Ascending aorta (tissue), 2 donors: ENCODE results near the gene STH. TPM values are rescaled to one million over a fixed set of nuclear protein-coding genes. Genes with fewer than 3 reads are reported as not detected.
"Not testable (repeated sequence)": the region's sequence is repeated elsewhere in the genome, so short reads cannot be mapped to it uniquely, and the experiment has no call there.

Source experiments
- DNase-seq, 2 donors: peaks; one replicate each; pipeline ENCODE4 v3.0.0-alpha.2; 2019; ENCODE audit warnings: low spot score in 2 of 2
- H3K27ac ChIP-seq, 2 donors: fragments of 200-600 bp; sonication (generic); one replicate each; pipeline ENCODE4 v1.5.1; 2016 to 2017; ENCODE audit warnings: mild to moderate bottlenecking in 1 of 2
- H3K27me3 ChIP-seq: fragments of 200-600 bp; sonication (generic); one replicate; pipeline ENCODE4 v1.5.1; 2017
- H3K36me3 ChIP-seq, 2 donors: fragments of 200-600 bp; sonication (generic); one replicate each; pipeline ENCODE4 v1.5.1; 2016
- H3K4me1 ChIP-seq, 2 donors: fragments of 200-600 bp; sonication (generic); one replicate each; pipeline ENCODE4 v1.5.1; 2016 to 2017; ENCODE audit warnings: mild to moderate bottlenecking in 1 of 2
- H3K4me3 ChIP-seq, 2 donors: fragments of 200-600 bp; sonication (generic); one replicate each; pipeline ENCODE4 v1.5.1; 2016 to 2017; ENCODE audit warnings: mild to moderate bottlenecking in 1 of 2
- H3K9me3 ChIP-seq, 2 donors: fragments of 200-600 bp; sonication (generic); one replicate each; pipeline ENCODE4 v1.5.1; 2016
- CTCF ChIP-seq, 3 experiments: fragments of 200-600 bp in 2 of 3; fragments of 450-650 bp in 1 of 3; sonication (generic) in 2 of 3; IDR thresholded peaks; one replicate each; pipeline ENCODE4 v1.5.1; 2016 to 2019; ENCODE audit warnings: antibody characterized with exemption in 3 of 3, mild to moderate bottlenecking in 1 of 3, moderate library complexity in 1 of 3
- intact Hi-C: fragments of 100-400 bp; cut with DNase I; formaldehyde crosslinking; loops from one replicate; pipeline ENCODE4 v1.15.1; 2023
- total RNA-seq: library from RNA; depleted of rRNA; stranded (reverse); fragments of >200 nt; gene quantifications from one replicate; pipeline ENCODE4 v1.1.0, GENCODE V29; 2016

The STH gene
- total RNA-seq, 1 donor from 2014 or later: not detected

GRCh38 chr17:46012506-46013079, 13.5 kb downstream of the STH start:
- intact Hi-C loops: no loop called here
- Histone ChIP-seq H3K27ac (no peak overlapping the region), H3K4me1 (no peaks in the 10 kb centered on the region), H3K27me3 (no peaks in the 10 kb centered on the region), H3K9me3 (no peaks in the 10 kb centered on the region), H3K36me3 (no peaks in the 10 kb centered on the region), H3K4me3 (no peak overlapping the region)
- TF ChIP-seq CTCF (IDR thresholded peaks at IDR 0.05): no peak
- DNase-seq: no peak

GRCh38 chr17:46013127-46013501, 14.1 kb downstream of the STH start:
- Histone ChIP-seq H3K4me3 (no peak overlapping the region), H3K9me3 (no peaks in the 10 kb centered on the region), H3K4me1 (no peaks in the 10 kb centered on the region), H3K36me3 (no peaks in the 10 kb centered on the region), H3K27me3 (no peaks in the 10 kb centered on the region), H3K27ac (no peak overlapping the region)
- TF ChIP-seq CTCF (IDR thresholded peaks at IDR 0.05): no peak
- no peak for DNase-seq
- intact Hi-C loops: no loop called here

GRCh38 chr17:46013502-46014165, 14.6 kb downstream of the STH start:
- no peaks in the 10 kb centered on the region for H3K36me3 ChIP-seq
- no peak for DNase-seq
- intact Hi-C loops: no loop called here
- no peaks in the 10 kb centered on the region for H3K9me3 ChIP-seq
- no peak for TF ChIP-seq CTCF (IDR thresholded peaks at IDR 0.05)
- no peaks in the 10 kb centered on the region for H3K4me1 ChIP-seq
- H3K27me3 ChIP-seq: no peaks in the 10 kb centered on the region
- no peak overlapping the region for H3K27ac ChIP-seq
- H3K4me3 ChIP-seq: no peak overlapping the region

- H3K27ac ChIP-seq, DNase-seq, H3K27me3 ChIP-seq, H3K9me3 ChIP-seq, H3K36me3 ChIP-seq, H3K4me1 ChIP-seq, H3K4me3 ChIP-seq, intact Hi-C loops: not testable (repeated sequence)
These were observed 20.4 kb downstream of the STH start for GRCh38 chr17:46019408-46019925.

DNA sequence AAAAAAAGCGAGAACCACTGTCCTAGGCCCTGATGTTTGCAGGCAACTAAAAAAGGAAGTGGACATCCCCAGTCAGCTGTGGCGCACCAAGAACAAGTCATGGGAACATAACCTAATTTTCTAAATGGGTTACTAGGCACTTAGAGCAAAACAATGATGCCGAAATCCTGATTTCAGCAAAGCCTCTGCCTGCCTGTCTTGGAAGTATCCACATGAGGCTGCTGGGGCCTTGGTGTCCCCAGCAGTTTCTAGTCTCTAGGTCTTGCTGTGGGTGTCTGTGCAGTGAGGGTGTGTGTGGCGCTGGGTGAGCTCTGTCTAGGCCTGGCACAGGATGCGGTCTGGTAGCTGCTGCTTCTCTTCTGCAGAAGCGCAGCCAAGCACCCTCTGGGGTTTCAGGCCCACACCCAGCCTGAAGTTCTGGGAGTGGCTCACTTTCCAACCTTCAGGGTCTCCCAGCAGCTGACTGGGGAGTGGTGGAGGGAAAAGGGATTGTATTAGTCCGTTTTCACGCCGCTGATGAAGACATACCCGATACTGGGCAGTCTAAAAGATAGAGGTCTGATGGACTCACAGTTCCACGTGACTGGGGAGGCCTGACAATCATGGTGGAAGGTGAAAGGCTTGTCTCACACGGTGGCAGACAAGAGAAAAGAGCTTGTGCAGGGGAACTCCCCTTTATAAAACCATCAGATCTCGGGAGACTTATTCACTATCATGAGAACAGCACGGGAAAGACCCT, 21.1 kb downstream of the STH start:
- no peak for DNase-seq
- Histone ChIP-seq H3K9me3 (no peaks in the 10 kb centered on the region), H3K4me1 (no peaks in the 10 kb centered on the region), H3K36me3 (peaks cover 0 to 11% of the 10 kb centered on the region in 2 donors), H3K4me3 (no peak overlapping the region), H3K27ac (no peak overlapping the region), H3K27me3 (no peaks in the 10 kb centered on the region)
- intact Hi-C loops: no loop called here
- TF ChIP-seq CTCF (IDR thresholded peaks at IDR 0.05): no peak

GRCh38 chr17:46020998-46021397, 21.9 kb downstream of the STH start:
- no peak overlapping the region for H3K4me3 ChIP-seq
- H3K27me3 ChIP-seq: no peaks in the 10 kb centered on the region
- TF ChIP-seq CTCF (IDR thresholded peaks at IDR 0.05): no peak
- intact Hi-C loops: no loop called here
- DNase-seq: no peak
- no peaks in the 10 kb centered on the region for H3K4me1 ChIP-seq
- H3K36me3 ChIP-seq: peaks cover 0 to 14% of the 10 kb centered on the region in 2 donors
- H3K9me3 ChIP-seq: no peaks in the 10 kb centered on the region
- H3K27ac ChIP-seq: no peak overlapping the region

DNA sequence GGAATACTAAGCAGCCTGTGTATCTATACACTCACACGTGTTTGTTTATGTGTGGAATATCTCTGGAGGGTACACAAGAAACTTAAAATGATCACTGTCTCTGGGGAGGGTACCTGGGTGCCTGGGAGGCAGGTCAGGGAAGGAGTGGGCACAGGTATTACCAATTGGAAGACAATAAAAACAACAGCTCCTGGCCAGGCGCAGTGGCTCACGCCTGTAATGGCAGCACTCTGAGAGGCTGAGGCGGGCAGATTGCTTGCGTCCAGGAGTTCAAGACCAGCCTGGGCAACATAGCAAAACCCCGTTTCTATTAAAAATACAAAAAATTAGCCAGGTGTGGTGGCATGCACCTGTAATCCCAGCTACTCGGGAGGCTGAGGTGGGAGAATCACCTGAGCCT, 24.3 kb downstream of the STH start:
- H3K27me3 ChIP-seq, H3K9me3 ChIP-seq, H3K27ac ChIP-seq, H3K4me1 ChIP-seq, intact Hi-C loops, DNase-seq, H3K4me3 ChIP-seq: not testable (repeated sequence)
- H3K36me3 ChIP-seq: peaks cover 0 to 18% of the 10 kb centered on the region in 2 donors
